IMR-90 (cell line): ENCODE data around the gene OR1D5. TPM values are rescaled to one million over a fixed set of nuclear protein-coding genes. Genes with fewer than 3 reads are reported as not detected.

Source experiments
- ATAC-seq: fragments of 200-7000 bp; cut with Tn5 transposase; 2 replicates; pipeline ENCODE4 v1.9.1; 2020; ENCODE audit warnings: low read depth, mild to moderate bottlenecking, moderate library complexity
- BruUV-seq: library from RNA; stranded (reverse); fragments of 400-500 nt; replicated peaks from 2 replicates; lab custom pipeline; 2021; lab: Mats Ljungman, UMichigan
- CTCF ChIA-PET: fragments of 300-600 bp; formaldehyde crosslinking; extraction: SDS; loops from one replicate; lab custom pipeline; 2021; ENCODE audit warnings: antibody characterized with exemption; lab: Yijun Ruan, JAX
- POLR2A ChIA-PET: fragments of 300-600 bp; sonication (Branson Sonifier 250); formaldehyde crosslinking; loops from one replicate; lab custom pipeline; 2022; ENCODE audit warnings: antibody characterized with exemption; ENCODE audit not compliant: unreplicated experiment; lab: Charles Lee
- DNase-seq: peaks from one replicate; pipeline ENCODE4 v3.0.0; 2013
- H2AFZ ChIP-seq: replicated peaks from 2 replicates; pipeline ENCODE3; 2013; ENCODE audit warnings: low read length, mild to moderate bottlenecking; ENCODE audit not compliant: poor library complexity
- H2AK5ac ChIP-seq: 2 replicates; pipeline ENCODE4 v1.6.1; 2013; ENCODE audit warnings: low read depth, low read length, inconsistent platforms
- H2AK9ac ChIP-seq: replicated peaks from 2 replicates; pipeline ENCODE3; 2013; ENCODE audit warnings: mild to moderate bottlenecking, low read depth, low read length, moderate library complexity; ENCODE audit not compliant: poor library complexity
- H2BK120ac ChIP-seq: 2 replicates; pipeline ENCODE4 v1.6.1; 2013; ENCODE audit warnings: low read depth, low read length, inconsistent platforms
- H2BK15ac ChIP-seq: 3 replicates; pipeline ENCODE4 v1.6.1; 2013; ENCODE audit warnings: low read depth, low read length, inconsistent platforms
- H2BK20ac ChIP-seq: 2 replicates; pipeline ENCODE4 v1.6.1; 2013; ENCODE audit warnings: low read depth, mild to moderate bottlenecking, inconsistent platforms, low read length, moderate library complexity
- H2BK5ac ChIP-seq: 2 replicates; pipeline ENCODE4 v1.6.1; 2013; ENCODE audit warnings: mild to moderate bottlenecking, low read depth, low read length, inconsistent platforms; ENCODE audit not compliant: poor library complexity, severe bottlenecking
- H3K14ac ChIP-seq: replicated peaks from 2 replicates; pipeline ENCODE4 v1.6.1; 2013; ENCODE audit warnings: low read depth, low read length, inconsistent platforms
- H3K18ac ChIP-seq: 2 replicates; pipeline ENCODE4 v1.6.1; 2013; ENCODE audit warnings: low read depth, low read length, control low read depth
- H3K23ac ChIP-seq: 2 replicates; pipeline ENCODE4 v1.6.1; 2013; ENCODE audit warnings: low read depth, low read length, inconsistent platforms
- H3K27ac ChIP-seq: 2 replicates; pipeline ENCODE4 v1.5.1; 2013; ENCODE audit warnings: mild to moderate bottlenecking, control low read depth, low read length; ENCODE audit not compliant: insufficient read depth
- H3K27me3 ChIP-seq: 2 replicates; pipeline ENCODE4 v1.6.1; 2013; ENCODE audit warnings: low read length; ENCODE audit not compliant: control insufficient read depth, insufficient read depth
- H3K36me3 ChIP-seq: 2 replicates; pipeline ENCODE4 v1.6.1; 2013; ENCODE audit warnings: low read length, mixed read lengths; ENCODE audit not compliant: control insufficient read depth, insufficient read depth
- H3K4ac ChIP-seq: 2 replicates; pipeline ENCODE4 v1.6.1; 2013; ENCODE audit warnings: low read depth, low read length, inconsistent platforms
- H3K4me1 ChIP-seq: 2 replicates; pipeline ENCODE4 v1.6.1; 2013; ENCODE audit warnings: low read length, mixed read lengths; ENCODE audit not compliant: control insufficient read depth, insufficient read depth
- H3K4me2 ChIP-seq: 2 replicates; pipeline ENCODE4 v1.6.1; 2013; ENCODE audit warnings: low read depth, mild to moderate bottlenecking, control low read depth, low read length, moderate library complexity
- H3K4me3 ChIP-seq: 2 replicates; pipeline ENCODE4 v1.5.1; 2013; ENCODE audit warnings: low read depth, mild to moderate bottlenecking, control low read depth, low read length, moderate library complexity; ENCODE audit not compliant: insufficient read depth
- H3K56ac ChIP-seq: 2 replicates; pipeline ENCODE4 v1.6.1; 2013; ENCODE audit warnings: low read length, inconsistent platforms; ENCODE audit not compliant: insufficient read depth; ENCODE audit errors: extremely low read depth
- H3K79me1 ChIP-seq, 2 experiments: 2 replicates each; pipeline ENCODE4 v1.6.1; 2013; ENCODE audit warnings: low read length in 2 of 2, inconsistent platforms in 1 of 2, low read depth in 1 of 2
- H3K9ac ChIP-seq: 2 replicates; pipeline ENCODE4 v1.6.1; 2013; ENCODE audit warnings: low read depth, low read length, control low read depth
- H3K9me1 ChIP-seq: 2 replicates; pipeline ENCODE4 v1.6.1; 2013; ENCODE audit warnings: low read length, inconsistent platforms; ENCODE audit not compliant: insufficient read depth
- H3K9me3 ChIP-seq: 2 replicates; pipeline ENCODE4 v1.6.1; 2013; ENCODE audit warnings: low read length; ENCODE audit not compliant: control insufficient read depth, insufficient read depth
- H4K20me1 ChIP-seq: 2 replicates; pipeline ENCODE4 v1.6.1; 2013; ENCODE audit warnings: low read length, inconsistent platforms; ENCODE audit not compliant: insufficient read depth
- H4K5ac ChIP-seq: 2 replicates; pipeline ENCODE4 v1.6.1; 2013; ENCODE audit warnings: mild to moderate bottlenecking, low read depth, low read length, control low read depth
- H4K8ac ChIP-seq, 2 experiments: 2 replicates each; pipeline ENCODE4 v1.6.1; 2013; ENCODE audit warnings: low read depth in 2 of 2, low read length in 2 of 2, control low read depth in 1 of 2, inconsistent platforms in 1 of 2
- H4K91ac ChIP-seq: 2 replicates; pipeline ENCODE4 v1.6.1; 2013; ENCODE audit warnings: low read depth, low read length, inconsistent platforms; ENCODE audit not compliant: insufficient read depth
- BHLHE40 ChIP-seq: fragments of 150-350 bp; IDR thresholded peaks from 2 replicates; pipeline ENCODE4 v1.6.1; 2016; ENCODE audit warnings: mild to moderate bottlenecking, low read depth, low read length
- CEBPB ChIP-seq: IDR thresholded peaks from 2 replicates; pipeline ENCODE4 v1.6.1; 2012; ENCODE audit warnings: low read depth, low read length, improper control_type of control experiment
- CHD1 ChIP-seq: IDR thresholded peaks from 2 replicates; pipeline ENCODE4 v1.6.1; 2012; ENCODE audit warnings: low read depth, low read length, improper control_type of control experiment
- ELK1 ChIP-seq: fragments of 150-350 bp; IDR thresholded peaks from 2 replicates; pipeline ENCODE4 v1.6.1; 2016; ENCODE audit warnings: low read depth, mild to moderate bottlenecking, low read length, moderate library complexity, borderline replicate concordance
- FOS ChIP-seq: fragments of 150-350 bp; IDR thresholded peaks from 2 replicates; pipeline ENCODE4 v1.6.1; 2016; ENCODE audit warnings: low read depth, low read length
- MAZ ChIP-seq: IDR thresholded peaks from 2 replicates; pipeline ENCODE4 v1.6.1; 2012; ENCODE audit warnings: low read depth, mild to moderate bottlenecking, low read length, improper control_type of control experiment, moderate library complexity, borderline replicate concordance
- MXI1 ChIP-seq: IDR thresholded peaks from 2 replicates; pipeline ENCODE4 v1.6.1; 2012; ENCODE audit warnings: low read depth, mild to moderate bottlenecking, low read length, moderate library complexity, borderline replicate concordance
- RAD21 ChIP-seq: IDR thresholded peaks from 2 replicates; pipeline ENCODE4 v1.6.1; 2012; ENCODE audit warnings: low read length, improper control_type of control experiment
- RFX5 ChIP-seq: IDR thresholded peaks from 2 replicates; pipeline ENCODE4 v1.8.0; 2012; ENCODE audit warnings: low read depth, mild to moderate bottlenecking, low read length, moderate library complexity
- USF2 ChIP-seq: fragments of 150-350 bp; IDR thresholded peaks from 2 replicates; pipeline ENCODE4 v1.6.1; 2017; ENCODE audit warnings: mild to moderate bottlenecking, antibody characterized with exemption, low read length, low read depth
- WGBS, 2 experiments: methylation state at CpG; one replicate each; pipeline versions ENCODE4 v1.1.5 to v1.1.7; 2013; ENCODE audit warnings: missing lambda C conversion rate in 2 of 2; ENCODE audit not compliant: insufficient read length in 1 of 2; ENCODE audit errors: extremely low coverage in 2 of 2; 5-methylcytosine and 5-hydroxymethylcytosine counted together
- dilution Hi-C: fragments of 300-500 bp; cut with HindIII; formaldehyde crosslinking; loops from one replicate; pipeline ENCODE4 v1.14.3; 2018; ENCODE audit warnings: low sequenced_read_pairs; ENCODE audit not compliant: unreplicated experiment
- in situ Hi-C: fragments of 300-500 bp; cut with MboI; formaldehyde crosslinking; loops from 3 replicates; pipeline ENCODE4 v1.14.3; 2019; ENCODE audit warnings: low sequenced_read_pairs, inconsistent platforms, mixed read lengths
- intact Hi-C: fragments of 100-400 bp; cut with micrococcal nuclease; formaldehyde crosslinking; loops from 2 replicates; pipeline ENCODE4 v1.10.0; 2022
- polyA plus RNA-seq, 3 experiments: library from polyadenylated mRNA; depleted of rRNA; stranded (reverse); fragments of >200 nt; gene quantifications; 2 replicates each; pipeline ENCODE4 v1.2.3, GENCODE V29; 2012; ENCODE audit warnings: low replicate concordance in 1 of 3
- total RNA-seq: library from RNA; depleted of rRNA; stranded (reverse); fragments of >200 nt; gene quantifications from 2 replicates; pipeline ENCODE4 v1.2.3, GENCODE V29; 2012

OR1D5 gene
- total and polyA plus RNA-seq, 2 of the 4 experiments (the other 2 are of a cell fraction), result not detected

GRCh38 chr17:3033741-3034577, 29.4 kb downstream of the OR1D5 start (continued):
- TF ChIP-seq ELK1, result no peak

- H3K56ac ChIP-seq, result no peak overlapping the region
- DNase-seq, result no peak
- no peak overlapping the region for H3K4me2 ChIP-seq
- ChIA-PET POLR2A (no interaction called here), CTCF (no interaction called here)
- no peak overlapping the region for H2AFZ ChIP-seq
- H3K27me3 ChIP-seq, result no peaks in the 10 kb centered on the region
- H4K8ac ChIP-seq, result no peak overlapping the region
- H3K36me3 ChIP-seq, result no peaks in the 10 kb centered on the region
- H3K18ac ChIP-seq, result no peak overlapping the region
- H4K20me1 ChIP-seq, result no peaks in the 10 kb centered on the region
- H2AK5ac ChIP-seq, result no peak overlapping the region
- in situ Hi-C loops (loop anchor here (25.0 kb wide), 1 partner anchor 779 kb away; the partner anchor contains the start of gene ITGAE), intact Hi-C loops (no loop called here), dilution Hi-C loops (no loop called here)
- H3K4ac ChIP-seq, result no peak overlapping the region
- H3K4me3 ChIP-seq, result no peak overlapping the region
- 72% methylated on average over 11 of the region's 15 CpGs; no CpG with 5 or more reads in 1 of the 2 experiments for WGBS, 2 experiments
- peaks cover 2% of the 10 kb centered on the region; the same call in 1 of the 2 replicates for H3K4me1 ChIP-seq
- no peak overlapping the region for H3K9ac ChIP-seq
- ATAC-seq, result no peak
- H3K9me1 ChIP-seq, result peaks cover 4% of the 10 kb centered on the region
- H3K9me3 ChIP-seq, result no peaks in the 10 kb centered on the region
- no peak overlapping the region for H3K27ac ChIP-seq
- H2BK5ac ChIP-seq, result no peak overlapping the region
- no peak overlapping the region for H2AK9ac ChIP-seq
- TF ChIP-seq FOS (no peak), BHLHE40 (no peak), CEBPB (no peak), MXI1 (no peak), MAZ (no peak), ELK1 (no peak), USF2 (no peak), CHD1 (no peak), RFX5 (no peak), RAD21 (no peak)
- BruUV-seq, result no TSS peak
- H3K23ac ChIP-seq, result no peak overlapping the region
- no peak overlapping the region for H2BK15ac ChIP-seq
- no peak overlapping the region for H2BK20ac ChIP-seq
- no peak overlapping the region for H3K14ac ChIP-seq
- H4K5ac ChIP-seq, result no peak overlapping the region
- H4K91ac ChIP-seq, result no peak overlapping the region
- H2BK120ac ChIP-seq, result no peak overlapping the region
- peaks cover 0 to 3% of the 10 kb centered on the region in 2 experiments; a peak in 1 of 4 replicates for H3K79me1 ChIP-seq
Measured at GRCh38 chr17:3033248-3033640, 30.2 kb downstream of the OR1D5 start.
